ENCODE measurements around the gene PTPRN. TPM values are rescaled to one million over a fixed set of nuclear protein-coding genes. Genes with fewer than 3 reads are reported as not detected.

Gene PTPRN
- total and polyA plus RNA-seq, 4 donors, result 0.11 to 2.6 (median 0.22) TPM

DNA sequence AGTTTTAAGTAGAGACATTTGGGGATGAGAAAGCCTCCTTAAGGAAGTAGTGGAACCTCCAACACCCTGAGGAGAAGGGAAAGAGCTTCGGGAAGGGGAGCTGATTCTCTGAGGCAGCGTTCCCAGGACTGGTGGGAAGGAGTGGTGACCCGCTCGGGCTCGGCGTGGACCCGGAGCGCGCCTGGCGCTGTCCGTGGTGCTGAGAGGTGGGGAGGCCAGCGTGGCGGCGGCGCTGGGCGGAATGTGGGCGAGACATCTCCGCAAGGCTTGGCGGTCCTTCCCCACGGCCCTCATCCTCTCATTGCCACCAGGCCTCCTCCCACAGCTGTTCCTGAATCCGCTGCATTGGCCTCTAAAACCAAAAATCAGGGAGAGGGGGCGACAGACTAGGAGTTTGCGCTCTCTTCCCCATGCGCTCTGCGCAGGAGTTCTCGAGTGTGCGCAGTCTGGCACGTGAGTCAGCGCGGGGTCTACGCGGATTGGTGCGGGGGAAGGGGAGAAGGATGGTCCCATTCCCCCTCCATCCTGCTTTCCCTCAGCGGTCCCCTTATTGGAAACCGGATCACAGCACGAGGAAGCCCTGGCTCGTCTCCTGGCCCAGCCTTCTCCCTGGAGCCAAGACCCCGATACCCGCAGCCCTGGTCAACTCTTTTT lies 22.5 kb upstream of the PTPRN start:
- DNase-seq (peak; percentile 58 to 71 (median 64)), ATAC-seq (ENCODE audit: insufficient read depth, low FRiP score) (no peak)
- Histone ChIP-seq H3K36me3 (ENCODE audit: control insufficient read depth in 4 of 4, insufficient read depth in 4 of 4, low read length in 4 of 4) (no peaks in the 10 kb centered on the region), H3K27me3 (ENCODE audit: control insufficient read depth in 3 of 3, insufficient read depth in 3 of 3, low read length in 2 of 3) (peaks cover 0 to 43% (median 16%) of the 10 kb centered on the region in 3 donors), H3K4me1 (ENCODE audit: control insufficient read depth in 5 of 5, insufficient read depth in 5 of 5, low read length in 5 of 5) (no peaks in the 10 kb centered on the region), H3K27ac (ENCODE audit: low read depth in 1 of 2, low read length in 1 of 2) (no peak overlapping the region), H3K9ac (ENCODE audit: insufficient read depth in 1 of 2, low read length in 2 of 2) (no peak overlapping the region), H3K4me3 (no peak overlapping the region), H3K9me3 (ENCODE audit: control insufficient read depth in 4 of 4, insufficient read depth in 3 of 4, low read length in 3 of 4) (peaks cover 0 to 10% (median 0%) of the 10 kb centered on the region in 4 donors)
- no peak for TF ChIP-seq CTCF (IDR thresholded peaks at IDR 0.05; ENCODE audit: control extremely low read depth, extremely low read depth)
- WGBS, 2 donors, result 13 to 15% methylated on average over 33 to 39 of the region's 39 CpGs

DNA sequence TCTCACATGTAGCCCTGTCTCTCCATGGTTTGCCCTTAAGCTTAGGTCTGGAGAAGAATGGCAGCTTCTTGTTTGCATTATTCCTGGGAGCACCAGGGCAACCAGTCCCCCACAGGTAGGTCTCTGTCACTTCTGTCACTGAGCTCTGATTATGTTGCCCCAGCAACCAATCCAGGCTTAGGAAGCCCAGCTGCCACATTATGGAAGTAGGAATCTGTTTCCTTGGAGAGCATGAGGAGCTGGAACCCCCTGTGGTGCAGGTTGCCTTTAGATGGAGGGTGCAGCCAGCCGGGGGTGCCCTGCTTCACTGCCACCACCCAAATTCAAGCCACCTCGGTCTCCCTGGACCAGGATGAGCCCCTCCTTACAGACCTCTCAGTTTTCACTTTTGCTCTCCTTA lies 18.5 kb upstream of the PTPRN start:
- Histone ChIP-seq H3K4me3 (no peak overlapping the region), H3K4me1 (ENCODE audit: control insufficient read depth in 5 of 5, insufficient read depth in 5 of 5, low read length in 5 of 5) (no peaks in the 10 kb centered on the region), H3K9ac (ENCODE audit: insufficient read depth in 1 of 2, low read length in 2 of 2) (no peak overlapping the region), H3K27ac (ENCODE audit: low read depth in 1 of 2, low read length in 1 of 2) (no peak overlapping the region), H3K27me3 (ENCODE audit: control insufficient read depth in 3 of 3, insufficient read depth in 3 of 3, low read length in 2 of 3) (peaks cover 4 to 31% (median 10%) of the 10 kb centered on the region in 3 donors), H3K36me3 (ENCODE audit: control insufficient read depth in 4 of 4, insufficient read depth in 4 of 4, low read length in 4 of 4) (no peaks in the 10 kb centered on the region), H3K9me3 (ENCODE audit: control insufficient read depth in 4 of 4, insufficient read depth in 3 of 4, low read length in 3 of 4) (peaks cover 0 to 6% (median 0%) of the 10 kb centered on the region in 4 donors)
- no peak for ATAC-seq (ENCODE audit: insufficient read depth, low FRiP score)
- no peak for DNase-seq
- WGBS, 2 donors, result 49 to 78% methylated on average over 2 of the region's 2 CpGs
- TF ChIP-seq CTCF (IDR thresholded peaks at IDR 0.05; ENCODE audit: control extremely low read depth, extremely low read depth), result no peak

DNA sequence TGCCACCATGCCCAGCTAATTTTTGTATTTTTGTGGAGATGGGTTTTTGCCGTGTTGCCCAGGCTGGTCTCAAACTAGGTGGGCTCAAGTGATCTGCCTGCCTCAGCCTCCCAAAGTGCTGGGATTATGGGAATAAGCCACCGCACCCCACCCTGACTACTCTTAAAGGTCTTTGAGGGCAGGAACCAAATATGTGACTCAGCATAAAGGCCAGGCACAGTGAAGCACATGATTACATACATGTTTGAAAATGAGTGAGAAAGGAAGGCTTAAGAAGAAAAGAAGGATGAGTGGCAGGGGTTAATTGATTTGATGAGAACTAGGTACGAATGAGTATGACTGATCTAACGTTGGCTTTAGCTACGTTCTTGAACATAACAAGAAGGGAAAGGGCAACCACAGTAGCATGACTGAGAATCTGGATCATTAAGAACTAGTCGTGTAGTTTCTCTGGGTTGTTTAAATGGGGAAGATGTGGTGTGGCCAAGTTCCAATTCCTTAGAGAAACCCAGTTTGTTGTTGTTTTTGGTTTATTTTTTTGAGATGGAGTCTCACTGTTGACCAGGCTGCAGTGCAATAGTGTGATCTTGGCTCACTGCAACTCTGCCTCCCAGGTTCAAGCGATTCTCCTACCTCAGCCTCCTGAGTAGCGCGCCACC lies 16.6 kb upstream of the PTPRN start:
- Histone ChIP-seq H3K36me3 (ENCODE audit: control insufficient read depth in 4 of 4, insufficient read depth in 4 of 4, low read length in 4 of 4) (no peaks in the 10 kb centered on the region), H3K9me3 (ENCODE audit: control insufficient read depth in 4 of 4, insufficient read depth in 3 of 4, low read length in 3 of 4) (peaks cover 0 to 2% (median 0%) of the 10 kb centered on the region in 4 donors), H3K9ac (ENCODE audit: insufficient read depth in 1 of 2, low read length in 2 of 2) (no peak overlapping the region), H3K4me3 (no peak overlapping the region), H3K4me1 (ENCODE audit: control insufficient read depth in 5 of 5, insufficient read depth in 5 of 5, low read length in 5 of 5) (no peaks in the 10 kb centered on the region), H3K27me3 (ENCODE audit: control insufficient read depth in 3 of 3, insufficient read depth in 3 of 3, low read length in 2 of 3) (peaks cover 2 to 17% (median 4%) of the 10 kb centered on the region in 3 donors), H3K27ac (ENCODE audit: low read depth in 1 of 2, low read length in 1 of 2) (no peak overlapping the region)
- WGBS, 2 donors, result 58 to 63% methylated on average over 9 of the region's 9 CpGs
- no peak for DNase-seq
- no peak for ATAC-seq (ENCODE audit: insufficient read depth, low FRiP score)
- TF ChIP-seq CTCF (IDR thresholded peaks at IDR 0.05; ENCODE audit: control extremely low read depth, extremely low read depth), result no peak
